ENCODE data around the gene TMPRSS11D.

DNA sequence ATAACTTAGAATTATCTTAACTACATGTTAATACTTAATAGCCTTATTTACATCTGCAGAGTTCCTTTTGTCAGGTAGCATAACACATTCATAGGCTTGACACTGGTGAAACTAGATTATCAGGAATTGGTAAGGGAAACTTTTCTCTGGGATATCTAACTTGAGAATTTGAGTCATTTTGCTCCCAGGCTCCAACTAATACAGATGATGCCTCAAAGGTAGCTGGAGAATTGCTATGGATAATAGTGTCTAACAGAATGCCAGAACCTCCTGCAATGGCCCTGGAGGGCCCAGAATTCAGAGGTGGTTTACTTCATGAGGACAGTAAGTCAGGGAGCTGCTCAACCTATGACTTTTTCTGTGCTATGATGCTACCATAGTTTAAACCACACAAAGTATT, 13.9 kb upstream of the TMPRSS11D start:
- no peak for TF ChIP-seq POLR2A (IDR thresholded peaks at IDR 0.05; ENCODE audit: low read length)
- TF ChIP-seq GATA1 (IDR thresholded peaks at IDR 0.05; ENCODE audit: low read depth, low read length): no peak
